ENCODE data around the gene ARID1B.

DNA sequence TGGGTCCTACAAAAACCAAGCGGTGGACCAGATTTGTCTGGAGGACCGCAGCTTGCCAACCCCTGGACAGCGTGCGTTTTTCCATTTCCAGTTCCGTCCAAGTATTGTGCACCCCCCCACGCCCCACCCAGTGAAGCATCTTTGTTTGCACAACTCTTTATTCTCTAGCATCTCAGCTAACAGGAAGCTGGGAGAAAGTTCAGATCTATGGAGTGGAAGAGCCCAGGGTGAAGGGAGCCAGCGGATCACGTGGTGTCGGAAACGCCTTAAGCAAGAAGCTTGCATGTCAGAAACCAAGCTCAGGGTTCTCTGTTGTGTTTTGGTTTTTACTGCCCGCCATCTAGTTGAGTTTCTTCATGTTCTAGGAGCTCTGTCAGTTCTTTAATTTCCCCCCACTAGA lies 29.9 kb downstream of the ARID1B start:
- TF ChIP-seq, protein P1, sequence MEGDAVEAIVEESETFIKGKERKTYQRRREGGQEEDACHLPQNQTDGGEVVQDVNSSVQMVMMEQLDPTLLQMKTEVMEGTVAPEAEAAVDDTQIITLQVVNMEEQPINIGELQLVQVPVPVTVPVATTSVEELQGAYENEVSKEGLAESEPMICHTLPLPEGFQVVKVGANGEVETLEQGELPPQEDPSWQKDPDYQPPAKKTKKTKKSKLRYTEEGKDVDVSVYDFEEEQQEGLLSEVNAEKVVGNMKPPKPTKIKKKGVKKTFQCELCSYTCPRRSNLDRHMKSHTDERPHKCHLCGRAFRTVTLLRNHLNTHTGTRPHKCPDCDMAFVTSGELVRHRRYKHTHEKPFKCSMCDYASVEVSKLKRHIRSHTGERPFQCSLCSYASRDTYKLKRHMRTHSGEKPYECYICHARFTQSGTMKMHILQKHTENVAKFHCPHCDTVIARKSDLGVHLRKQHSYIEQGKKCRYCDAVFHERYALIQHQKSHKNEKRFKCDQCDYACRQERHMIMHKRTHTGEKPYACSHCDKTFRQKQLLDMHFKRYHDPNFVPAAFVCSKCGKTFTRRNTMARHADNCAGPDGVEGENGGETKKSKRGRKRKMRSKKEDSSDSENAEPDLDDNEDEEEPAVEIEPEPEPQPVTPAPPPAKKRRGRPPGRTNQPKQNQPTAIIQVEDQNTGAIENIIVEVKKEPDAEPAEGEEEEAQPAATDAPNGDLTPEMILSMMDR (IDR thresholded peaks at IDR 0.05; ENCODE audit: insufficient read depth, low read length, poor library complexity, severe bottlenecking), result no peak
- TF ChIP-seq EZH2phosphoT487 (conservative IDR thresholded peaks at IDR 0.05; ENCODE audit: low read length), result no peak
